Duodenal mucosa (tissue), 2 donors: ENCODE results near the gene CHAT.

Source experiments
- H3K27ac ChIP-seq: one replicate; pipeline ENCODE4 v1.7.0; 2013; ENCODE audit warnings: low read depth, low read length
- H3K27me3 ChIP-seq, 2 donors: one replicate each; pipeline ENCODE4 v1.7.0; 2013; ENCODE audit warnings: low read length in 2 of 2, control low read depth in 1 of 2; ENCODE audit not compliant: insufficient read depth in 2 of 2, control insufficient read depth in 1 of 2
- H3K36me3 ChIP-seq, 2 donors: one replicate each; pipeline ENCODE4 v1.7.0; 2013; ENCODE audit warnings: low read length in 2 of 2, control low read depth in 1 of 2; ENCODE audit not compliant: insufficient read depth in 2 of 2, control insufficient read depth in 1 of 2
- H3K4me1 ChIP-seq, 2 donors: one replicate each; pipeline ENCODE4 v1.7.0; 2013; ENCODE audit warnings: low read length in 2 of 2, control low read depth in 1 of 2; ENCODE audit not compliant: insufficient read depth in 2 of 2, control insufficient read depth in 1 of 2
- H3K4me3 ChIP-seq, 2 donors: one replicate each; pipeline ENCODE4 v1.7.0; 2013; ENCODE audit warnings: low read length in 2 of 2, low read depth in 1 of 2
- H3K9ac ChIP-seq, 2 donors: one replicate each; pipeline ENCODE4 v1.7.0; 2013; ENCODE audit warnings: low read length in 2 of 2, low read depth in 1 of 2
- H3K9me3 ChIP-seq, 2 donors: one replicate each; pipeline ENCODE4 v1.7.0; 2013; ENCODE audit warnings: low read length in 2 of 2, control low read depth in 1 of 2; ENCODE audit not compliant: control insufficient read depth in 1 of 2

CHAT gene

GRCh38 chr10:49596836-49597235 is 17.0 kb upstream of the CHAT start:
- H3K4me3 ChIP-seq = no peak overlapping the region
- H3K27ac ChIP-seq = no peak overlapping the region
- H3K27me3 ChIP-seq = peaks cover 0 to 2% of the 10 kb centered on the region in 2 donors
- no peak overlapping the region for H3K9ac ChIP-seq
- no peaks in the 10 kb centered on the region for H3K9me3 ChIP-seq
- no peaks in the 10 kb centered on the region for H3K36me3 ChIP-seq
- H3K4me1 ChIP-seq = no peaks in the 10 kb centered on the region

DNA sequence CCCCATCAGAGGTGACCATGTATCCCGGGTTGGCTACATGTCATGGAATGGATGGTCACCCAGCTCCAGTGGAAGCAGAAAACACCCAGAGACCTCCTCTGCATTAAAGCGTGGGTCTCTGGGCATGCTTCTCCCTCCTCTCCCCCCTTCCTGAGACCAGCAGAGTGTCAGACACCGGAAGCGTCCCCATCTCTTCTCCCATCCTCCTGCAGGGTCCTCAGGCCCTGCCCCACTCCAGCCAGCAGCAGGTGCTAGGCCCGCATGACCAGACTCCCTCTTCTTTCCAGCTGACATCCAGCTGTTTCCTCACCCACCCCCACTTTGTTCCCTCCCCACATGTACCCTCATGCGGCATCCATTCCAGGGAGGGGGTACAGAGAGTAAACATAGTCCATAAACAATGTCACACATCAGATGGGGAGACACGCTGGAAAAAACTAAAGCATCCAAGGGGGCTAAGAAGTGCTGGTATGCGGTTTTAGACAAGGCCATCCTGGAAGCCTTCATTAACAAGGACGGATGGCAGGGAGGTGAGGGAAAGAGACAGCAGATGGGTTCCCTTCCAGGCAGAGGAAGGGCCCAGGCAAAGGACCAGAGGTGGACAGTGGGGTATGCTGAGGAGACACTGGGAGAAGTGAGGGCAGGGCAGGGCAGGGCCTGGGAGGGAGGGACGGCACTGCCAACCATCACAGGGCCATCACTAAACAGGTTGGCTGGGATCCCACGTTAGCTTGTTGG is 16.2 kb upstream of the CHAT start:
- no peaks in the 10 kb centered on the region for H3K9me3 ChIP-seq
- H3K27me3 ChIP-seq = peaks cover 0 to 10% of the 10 kb centered on the region in 2 donors
- H3K27ac ChIP-seq = no peak overlapping the region
- no peak overlapping the region for H3K9ac ChIP-seq
- H3K4me1 ChIP-seq = no peaks in the 10 kb centered on the region
- H3K36me3 ChIP-seq = no peaks in the 10 kb centered on the region
- H3K4me3 ChIP-seq = no peak overlapping the region

DNA sequence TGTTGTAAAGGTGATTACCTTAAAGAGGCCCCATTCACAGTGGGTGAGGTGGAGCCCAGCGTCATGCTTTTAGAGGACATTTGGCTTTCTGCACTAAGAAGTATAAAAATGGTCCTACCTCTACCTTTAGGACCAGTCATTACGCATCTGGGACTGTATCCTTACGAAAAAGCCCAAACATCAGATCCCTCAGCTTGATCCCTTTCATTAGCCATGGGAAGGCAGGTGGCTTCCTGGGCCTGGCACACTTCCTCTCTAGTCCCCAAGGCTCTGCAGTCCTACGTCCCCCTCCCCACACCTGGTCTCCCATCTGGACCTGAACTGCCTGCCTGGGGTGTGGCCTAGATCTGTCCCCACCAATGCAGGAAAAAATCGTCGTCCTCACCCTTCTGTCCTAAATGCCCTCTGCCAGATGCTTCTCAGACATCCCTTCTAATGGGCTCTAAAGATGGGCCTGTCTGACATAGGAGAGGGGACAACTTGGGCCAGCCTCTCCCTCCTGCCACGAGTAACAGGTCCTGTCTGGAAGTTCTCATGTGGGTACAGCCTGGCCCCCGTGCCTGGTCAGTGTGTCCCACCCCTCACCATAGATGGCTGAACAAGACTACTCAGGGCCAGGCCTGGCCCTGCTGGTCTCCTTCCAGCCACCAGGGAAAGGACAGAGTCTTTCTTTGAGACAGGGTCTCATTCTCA is 15.5 kb upstream of the CHAT start:
- Histone ChIP-seq H3K9ac (no peak overlapping the region), H3K27ac (no peak overlapping the region), H3K9me3 (no peaks in the 10 kb centered on the region), H3K4me3 (no peak overlapping the region), H3K27me3 (peaks cover 0 to 11% of the 10 kb centered on the region in 2 donors), H3K36me3 (no peaks in the 10 kb centered on the region), H3K4me1 (no peaks in the 10 kb centered on the region)

GRCh38 chr10:49598986-49599385 is 14.9 kb upstream of the CHAT start:
- H3K4me3 ChIP-seq = no peak overlapping the region
- no peaks in the 10 kb centered on the region for H3K4me1 ChIP-seq
- H3K27me3 ChIP-seq = peaks cover 0 to 11% of the 10 kb centered on the region in 2 donors
- H3K9me3 ChIP-seq = no peaks in the 10 kb centered on the region
- H3K27ac ChIP-seq = no peak overlapping the region
- no peaks in the 10 kb centered on the region for H3K36me3 ChIP-seq
- H3K9ac ChIP-seq = no peak overlapping the region

DNA sequence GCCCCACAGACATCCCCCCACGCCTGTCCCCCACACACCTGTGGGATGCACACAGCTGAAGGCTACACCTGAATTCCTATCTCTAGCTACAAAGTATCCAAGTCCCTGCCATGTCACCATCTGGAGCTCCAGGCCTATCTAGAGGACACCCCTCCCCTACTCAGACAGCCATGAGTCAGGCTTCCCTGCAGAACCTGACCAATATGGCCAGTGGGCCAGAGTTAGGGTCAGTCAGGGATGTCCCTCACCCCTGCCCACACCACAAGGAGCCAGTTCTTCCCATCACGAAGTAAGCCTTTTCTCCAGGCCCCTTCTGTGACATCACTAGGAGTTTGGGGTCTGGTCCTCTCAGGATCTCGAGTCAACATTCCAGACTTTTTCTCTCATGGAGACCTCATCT is 14.3 kb upstream of the CHAT start:
- Histone ChIP-seq H3K27me3 (peaks cover 0 to 11% of the 10 kb centered on the region in 2 donors), H3K4me3 (no peak overlapping the region), H3K9ac (no peak overlapping the region), H3K36me3 (no peaks in the 10 kb centered on the region), H3K27ac (no peak overlapping the region), H3K4me1 (no peaks in the 10 kb centered on the region), H3K9me3 (no peaks in the 10 kb centered on the region)

GRCh38 chr10:49600046-49600445 is 13.8 kb upstream of the CHAT start:
- Histone ChIP-seq H3K9me3 (no peaks in the 10 kb centered on the region), H3K4me1 (no peaks in the 10 kb centered on the region), H3K27ac (no peak overlapping the region), H3K27me3 (peaks cover 0 to 11% of the 10 kb centered on the region in 2 donors), H3K4me3 (no peak overlapping the region), H3K36me3 (no peaks in the 10 kb centered on the region), H3K9ac (no peak overlapping the region)

DNA sequence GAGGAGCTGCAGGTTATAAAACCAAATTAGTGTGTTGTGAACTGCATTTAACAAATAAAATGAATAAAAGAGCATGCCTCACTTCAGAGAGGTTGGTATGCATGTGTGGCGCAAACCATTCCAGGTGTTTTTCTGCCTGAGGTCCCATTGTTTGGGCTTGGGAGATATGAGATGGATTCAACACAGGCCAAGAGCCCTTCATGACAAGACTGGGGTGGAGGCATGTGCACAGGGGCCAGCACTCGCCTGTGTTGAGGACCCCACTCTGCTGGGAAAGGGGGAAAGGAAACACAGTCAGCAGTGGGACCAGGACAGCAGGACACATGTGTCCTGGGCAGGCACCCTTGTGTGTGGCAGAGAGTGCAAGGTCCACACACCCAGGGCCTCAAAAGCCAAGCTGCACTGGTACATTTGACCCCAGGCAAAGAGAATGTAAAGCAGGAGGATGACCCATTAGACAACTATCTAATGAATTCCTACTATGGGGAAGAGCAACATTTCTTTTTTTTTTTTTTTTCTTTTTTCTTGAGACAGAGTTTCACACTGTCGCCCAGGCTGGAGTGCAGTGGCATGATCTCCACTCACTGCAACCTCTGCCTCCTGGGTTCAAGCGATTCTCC is 12.9 kb upstream of the CHAT start:
- Histone ChIP-seq H3K27ac (no peak overlapping the region), H3K36me3 (no peaks in the 10 kb centered on the region), H3K27me3 (peaks cover 0 to 11% of the 10 kb centered on the region in 2 donors), H3K4me1 (no peaks in the 10 kb centered on the region), H3K9ac (no peak overlapping the region), H3K9me3 (no peaks in the 10 kb centered on the region), H3K4me3 (no peak overlapping the region)

DNA sequence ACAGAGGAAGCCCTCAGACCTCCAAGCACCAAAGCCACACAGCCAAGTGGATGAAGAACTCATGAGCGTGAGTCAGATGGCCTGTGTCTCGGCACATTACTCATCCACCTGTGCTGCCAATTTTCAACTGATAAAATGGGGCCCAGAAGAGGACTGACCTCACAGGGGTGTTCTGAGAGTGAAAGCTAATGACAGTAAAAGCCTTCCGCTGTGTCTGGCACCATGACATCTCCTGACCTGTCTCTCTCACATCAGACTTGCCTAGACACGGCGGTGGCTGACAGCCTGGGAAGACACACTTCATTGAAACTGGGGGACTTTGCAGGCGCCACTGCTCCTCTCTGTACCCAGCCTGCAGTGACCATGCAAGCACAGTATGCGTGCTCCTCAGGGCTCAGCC is 12.0 kb upstream of the CHAT start:
- H3K27me3 ChIP-seq = peaks cover 0 to 11% of the 10 kb centered on the region in 2 donors

DNA sequence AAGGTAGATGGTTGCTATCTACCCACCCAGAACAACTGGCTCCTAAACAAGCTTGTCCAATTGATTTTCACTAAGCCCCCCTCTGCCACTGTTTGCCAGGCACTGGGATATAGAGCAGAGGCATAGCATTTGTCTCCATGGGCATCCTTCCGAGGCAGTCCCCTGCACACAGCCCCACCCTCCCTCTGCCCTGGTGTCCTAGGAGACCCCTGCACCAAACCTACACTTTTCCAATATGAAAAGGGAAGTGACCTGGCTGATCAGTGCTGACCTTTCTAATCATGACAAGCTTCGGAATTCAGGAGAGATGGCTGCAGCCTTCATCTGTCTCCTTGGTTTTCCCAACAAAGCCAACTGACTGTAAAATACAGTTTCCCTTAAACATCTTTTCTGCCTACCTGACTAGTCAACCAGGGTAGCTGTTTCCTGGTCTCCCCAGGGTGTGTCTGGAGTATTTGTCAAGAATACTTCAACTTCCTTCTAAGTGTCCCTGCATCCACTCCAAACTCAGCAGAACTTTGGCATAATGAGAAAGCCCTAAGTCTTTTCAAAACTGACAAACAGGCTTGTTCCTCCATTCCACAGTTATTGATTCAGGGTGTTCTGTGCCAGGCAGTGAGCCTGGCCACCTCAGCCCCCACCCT is 11.3 kb upstream of the CHAT start:
- H3K27ac ChIP-seq = no peak overlapping the region
- H3K9me3 ChIP-seq = no peaks in the 10 kb centered on the region
- H3K4me1 ChIP-seq = no peaks in the 10 kb centered on the region
- no peaks in the 10 kb centered on the region for H3K36me3 ChIP-seq
- H3K9ac ChIP-seq = no peak overlapping the region
- peaks cover 3 to 15% of the 10 kb centered on the region in 2 donors for H3K27me3 ChIP-seq
- H3K4me3 ChIP-seq = no peak overlapping the region

More for the DNA sequence above, 12.0 kb upstream of the CHAT start:
- no peaks in the 10 kb centered on the region for H3K9me3 ChIP-seq
- no peak overlapping the region for H3K4me3 ChIP-seq
- no peak overlapping the region for H3K9ac ChIP-seq
- H3K27ac ChIP-seq = no peak overlapping the region
- no peaks in the 10 kb centered on the region for H3K36me3 ChIP-seq
- H3K4me1 ChIP-seq = no peaks in the 10 kb centered on the region
